HG02763 (cell line): ENCODE data around the gene KLHL40.

ENCODE experiments used
- ATAC-seq: cut with Tn5 transposase; IDR thresholded peaks from one replicate; pipeline ENCODE4 v1.9.1; 2021; ENCODE audit warnings: mild to moderate bottlenecking, moderate library complexity; ENCODE audit not compliant: unreplicated experiment

KLHL40 gene

DNA sequence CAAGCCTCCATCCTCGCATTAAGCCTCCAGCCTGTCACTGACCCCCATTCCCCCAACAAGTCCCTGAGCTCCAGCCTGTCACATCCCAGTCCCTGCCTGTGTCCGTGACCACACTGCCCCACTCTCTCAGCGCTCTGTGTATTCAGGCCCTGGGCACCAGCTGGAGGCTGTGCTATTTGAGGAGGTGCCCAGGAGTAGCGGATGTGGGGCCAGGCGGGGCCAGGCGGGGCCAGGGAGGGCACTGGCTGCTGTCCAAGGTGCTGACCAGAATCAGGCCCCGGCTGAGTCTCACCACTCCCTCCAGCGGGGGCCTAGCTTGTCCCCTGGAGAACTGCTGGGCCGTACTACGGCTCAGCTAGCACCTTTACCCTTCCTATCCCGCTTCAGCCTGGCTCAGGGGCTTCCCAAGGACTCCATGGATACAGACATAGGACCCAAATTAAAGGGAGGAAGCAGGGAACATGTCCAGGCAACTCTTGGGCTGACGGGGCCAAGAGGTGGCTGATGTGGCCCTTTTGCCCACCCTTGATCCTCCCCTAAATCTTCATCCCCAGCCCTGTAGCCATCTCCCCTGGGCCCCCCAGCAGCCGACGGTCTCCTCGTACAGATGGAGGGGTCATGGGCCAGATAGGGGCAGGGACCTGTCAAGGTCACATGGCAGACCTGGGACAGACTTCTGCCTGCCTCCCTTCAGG is 16.2 kb downstream of the KLHL40 start:
- ATAC-seq = no peak

DNA sequence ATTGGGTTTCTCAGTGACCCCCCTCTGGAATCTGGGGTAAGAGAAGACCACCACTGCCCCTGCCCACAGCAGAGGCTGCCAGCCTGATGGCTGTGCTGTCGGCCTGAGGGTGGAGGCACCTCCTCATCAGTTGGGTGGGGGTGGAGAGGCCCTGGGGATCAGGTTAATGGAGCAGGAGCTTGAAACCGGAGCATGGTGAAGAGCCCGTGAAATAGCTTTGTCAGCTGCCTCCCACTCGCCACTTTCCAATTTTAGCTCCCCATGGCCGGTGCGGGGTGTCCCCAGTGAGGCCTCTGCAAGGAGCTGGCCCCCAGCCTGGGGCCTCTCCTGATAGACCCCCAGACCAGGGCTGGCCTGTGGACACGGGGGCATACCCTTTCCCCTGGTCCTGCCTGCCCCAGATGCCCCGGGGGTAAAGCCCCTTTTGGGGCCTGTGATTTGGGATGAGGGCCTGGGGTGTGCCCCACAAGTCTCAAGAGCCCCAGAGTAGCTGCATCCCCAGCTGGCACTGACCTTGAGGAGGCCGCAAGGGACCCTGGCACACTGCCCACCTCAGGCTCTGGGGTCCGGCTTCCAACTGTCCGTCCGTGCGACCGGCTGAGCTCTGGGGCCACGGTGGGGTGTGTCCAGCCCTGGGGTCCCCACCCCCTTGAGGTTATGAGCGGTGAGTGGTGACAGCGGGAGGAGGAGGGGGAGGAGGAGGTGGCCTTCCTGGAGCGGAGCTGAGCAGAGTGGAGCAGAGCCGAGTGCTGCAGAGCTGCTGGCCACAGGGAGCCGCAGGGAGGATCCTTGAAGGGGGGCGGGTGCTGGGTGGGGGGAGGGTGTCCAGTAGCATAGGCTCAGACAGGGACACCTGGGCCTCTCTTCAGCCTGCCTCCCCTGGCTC is 17.0 kb downstream of the KLHL40 start, which contains the start of gene HHATL:
TSS of gene HHATL (minus strand) at position 733 of the 886 bp plus-strand sequence. CDS start 1,972 bp downstream, outside the sequence.
- no peak for ATAC-seq

- ATAC-seq = no peak
Observed at GRCh38 chr3:42702982-42703694, 17.8 kb downstream of the KLHL40 start.

DNA sequence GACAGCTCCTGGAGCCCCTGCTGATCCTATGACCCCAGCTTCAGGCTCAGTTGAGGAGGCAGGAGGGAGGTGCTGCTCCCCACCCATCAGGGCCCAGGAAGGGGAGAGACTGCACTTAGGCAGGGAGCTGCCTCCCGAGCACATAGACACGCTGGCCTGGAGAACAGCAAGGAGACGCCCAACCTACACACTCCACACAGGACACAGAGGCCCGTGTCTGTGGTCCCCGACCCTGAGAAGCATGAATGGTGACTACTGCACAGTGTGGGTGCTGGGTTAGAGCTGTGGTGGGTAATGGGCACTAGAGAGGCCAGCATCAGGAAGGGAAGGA is 18.3 kb downstream of the KLHL40 start:
- no peak for ATAC-seq

DNA sequence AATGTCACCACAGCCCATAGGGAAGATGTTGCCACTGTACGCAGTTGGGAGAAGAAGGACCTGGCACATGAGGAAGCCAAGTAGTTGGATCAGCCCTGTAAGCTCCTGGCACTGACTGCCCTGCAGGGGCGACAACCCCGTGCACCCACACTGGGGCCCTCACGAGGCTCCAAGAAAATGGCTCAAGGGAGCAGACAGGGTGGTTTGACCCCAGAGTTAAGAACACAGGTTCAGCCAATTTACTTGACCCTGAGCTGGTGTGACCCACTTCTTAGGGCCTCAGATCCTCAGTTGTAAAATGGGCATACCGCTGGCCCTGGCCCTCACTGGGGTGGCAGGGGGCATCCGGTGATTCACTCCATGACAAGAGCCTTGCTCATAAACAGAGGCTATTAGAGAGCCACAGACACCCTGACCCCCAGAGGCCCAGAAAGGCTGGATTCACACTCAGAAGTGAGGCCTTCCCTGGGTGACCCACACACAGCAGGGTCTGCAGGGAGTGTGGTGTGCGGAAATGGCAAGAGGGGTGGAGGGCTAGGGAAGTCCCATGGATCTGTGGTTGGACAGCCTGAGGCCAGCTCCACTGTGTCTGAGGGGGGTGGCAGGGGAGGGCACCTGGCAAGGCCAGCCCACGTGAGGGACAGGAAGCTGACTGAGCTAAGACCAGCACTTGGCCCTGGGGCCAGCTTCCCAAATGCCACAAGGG is 19.0 kb downstream of the KLHL40 start:
- ATAC-seq = no peak

DNA sequence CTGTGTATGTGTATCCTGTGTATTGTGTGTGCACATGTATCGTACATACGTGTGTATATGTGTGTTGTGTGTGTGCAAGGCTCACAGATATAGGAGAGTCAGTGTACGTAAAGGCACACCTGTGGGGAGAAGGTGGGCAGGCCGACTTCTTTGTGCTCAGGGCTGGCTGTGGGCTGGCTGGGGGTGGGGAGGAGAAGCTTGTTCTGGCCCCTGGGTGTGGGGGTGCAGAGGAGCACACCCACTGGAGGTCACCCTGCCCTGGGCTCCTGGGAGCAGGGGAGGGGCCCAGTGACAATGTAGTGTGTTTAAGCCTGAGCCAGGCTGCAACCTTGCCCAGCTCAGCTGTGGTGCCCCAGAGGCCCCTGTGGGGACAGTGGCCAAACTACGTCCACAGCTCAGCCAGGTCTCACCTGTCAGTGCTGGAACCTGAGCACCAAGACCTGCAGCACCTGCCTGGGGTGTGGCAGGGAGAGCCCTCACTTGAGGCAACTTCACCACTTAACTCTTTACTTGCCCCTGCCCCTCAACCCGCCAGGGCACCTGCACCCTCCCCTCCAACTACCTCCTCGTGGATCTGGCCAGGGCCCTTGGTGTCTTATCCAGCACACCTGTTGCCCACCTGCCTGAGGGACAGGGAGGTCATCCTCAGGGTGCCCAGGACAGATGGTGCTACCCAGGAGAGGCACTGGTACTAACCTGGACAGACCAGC is 19.9 kb downstream of the KLHL40 start:
- ATAC-seq = no peak

GRCh38 chr3:42705962-42706585 is 20.7 kb downstream of the KLHL40 start:
- ATAC-seq = no peak

DNA sequence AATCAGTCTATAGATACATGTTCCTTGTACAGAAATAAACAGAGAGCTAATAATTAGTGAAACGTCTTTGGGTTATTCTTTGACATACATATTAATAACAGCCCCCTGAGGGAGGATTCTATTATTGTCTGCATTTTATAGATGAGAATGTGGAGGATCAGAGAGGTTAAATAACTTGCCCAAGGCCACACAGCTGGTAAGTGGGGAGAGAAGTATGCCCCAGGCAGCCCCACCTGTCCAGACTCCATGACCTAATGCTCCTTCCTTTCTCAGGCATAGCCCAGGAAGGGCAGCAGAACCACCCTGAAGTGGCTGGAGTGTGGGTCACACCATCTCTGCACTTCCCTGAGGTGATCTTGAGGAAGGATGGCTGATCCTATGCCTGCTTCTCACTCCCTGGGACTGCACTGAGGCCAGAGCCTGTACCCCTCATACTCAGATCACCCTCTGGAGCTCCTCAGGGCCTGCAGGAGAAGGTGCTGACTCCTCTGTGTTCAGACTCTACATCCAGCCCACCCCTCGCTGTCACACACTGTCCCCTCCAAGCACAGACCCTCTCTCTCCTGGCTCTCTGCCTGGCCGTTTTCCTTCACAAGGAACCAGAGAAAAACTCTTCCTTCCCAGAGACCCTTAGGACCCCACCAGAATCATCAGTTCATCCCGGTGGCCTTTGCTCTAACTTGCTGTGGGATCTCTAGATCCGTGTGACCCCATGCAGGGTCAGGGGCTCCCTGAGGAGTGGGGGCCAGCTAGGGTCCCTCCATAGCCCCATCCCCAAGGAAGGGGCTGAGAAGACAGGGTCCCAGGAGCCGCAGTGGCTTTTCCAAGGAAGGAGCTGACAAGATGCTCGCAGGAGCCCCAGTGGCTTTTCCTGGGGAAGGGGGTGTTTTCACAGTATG is 21.6 kb downstream of the KLHL40 start:
- ATAC-seq = no peak

- no peak for ATAC-seq
Observed at GRCh38 chr3:42707620-42708355, 22.5 kb downstream of the KLHL40 start.

DNA sequence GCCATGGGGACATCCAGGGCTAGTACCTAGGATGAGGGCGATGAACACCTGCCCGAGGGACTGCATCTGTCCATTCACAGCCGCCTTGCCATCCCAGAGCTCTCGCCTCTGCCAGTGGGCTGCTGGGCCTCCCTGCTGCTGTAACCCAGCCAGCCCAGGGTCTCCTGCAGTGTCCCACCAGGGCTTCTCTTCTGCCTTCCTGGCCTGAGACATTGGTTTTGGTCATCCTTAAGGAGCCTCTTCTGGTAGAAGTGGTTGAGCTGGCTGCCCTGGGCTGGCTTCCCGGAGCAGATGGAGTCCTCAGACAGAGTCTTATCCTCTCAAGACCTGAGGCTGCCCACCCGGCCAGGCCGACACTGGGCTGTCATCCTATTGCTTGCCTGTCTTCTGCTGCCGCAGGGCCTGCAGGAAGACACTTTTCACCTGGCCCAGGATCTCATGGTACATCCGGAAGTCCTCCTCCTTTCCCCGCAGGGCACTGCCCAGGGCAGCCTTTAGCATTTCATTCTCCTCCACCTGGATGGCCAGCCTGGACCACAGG is 23.3 kb downstream of the KLHL40 start:
- no peak for ATAC-seq

- ATAC-seq = no peak
Observed at GRCh38 chr3:42709621-42710020, 24.3 kb downstream of the KLHL40 start.

- ATAC-seq = no peak
Observed at GRCh38 chr3:42710323-42711021, 25.1 kb downstream of the KLHL40 start.

DNA sequence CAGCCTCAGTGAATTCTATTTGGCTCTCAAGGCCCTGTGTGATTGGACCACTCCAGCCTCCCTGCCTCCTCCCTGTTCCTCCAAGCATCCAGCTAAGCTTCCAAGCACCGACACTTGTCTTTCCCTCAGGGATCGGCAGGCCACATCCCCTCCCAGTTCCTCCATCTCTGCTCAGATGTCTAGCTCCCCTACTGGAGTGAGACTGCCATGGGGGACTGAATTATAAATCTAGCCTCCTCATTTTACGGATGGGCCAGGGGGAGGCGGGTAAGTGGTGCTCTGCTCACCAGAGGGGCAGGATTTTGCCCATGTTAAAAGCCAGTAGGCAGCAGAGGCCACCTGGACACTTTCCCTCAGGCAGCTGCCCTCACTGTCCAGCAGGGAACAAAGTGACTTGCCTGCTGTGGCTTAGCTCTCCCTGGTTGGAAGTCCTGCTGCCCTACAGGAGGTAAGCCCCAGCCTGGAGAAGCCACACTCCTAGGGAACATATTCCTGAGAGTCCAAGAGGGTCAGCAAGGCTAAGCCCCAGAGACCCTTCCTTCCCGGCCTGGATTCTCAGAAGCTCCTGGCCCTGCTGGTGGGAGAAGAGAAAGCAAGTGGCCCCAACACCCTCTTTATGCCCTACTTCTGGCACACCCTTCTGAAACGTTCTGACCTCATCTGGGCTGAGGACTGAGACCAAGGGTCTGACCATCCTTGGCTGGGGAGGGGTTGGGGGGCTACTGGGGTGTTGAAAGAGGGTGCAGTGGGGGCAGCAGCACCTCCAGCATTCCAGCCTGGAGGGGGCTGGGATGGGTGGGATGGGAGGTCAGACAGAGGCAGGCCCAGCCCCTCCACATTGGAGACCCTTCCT is 26.4 kb downstream of the KLHL40 start:
- ATAC-seq = no peak

GRCh38 chr3:42712344-42712648 is 27.0 kb downstream of the KLHL40 start:
- no peak for ATAC-seq

DNA sequence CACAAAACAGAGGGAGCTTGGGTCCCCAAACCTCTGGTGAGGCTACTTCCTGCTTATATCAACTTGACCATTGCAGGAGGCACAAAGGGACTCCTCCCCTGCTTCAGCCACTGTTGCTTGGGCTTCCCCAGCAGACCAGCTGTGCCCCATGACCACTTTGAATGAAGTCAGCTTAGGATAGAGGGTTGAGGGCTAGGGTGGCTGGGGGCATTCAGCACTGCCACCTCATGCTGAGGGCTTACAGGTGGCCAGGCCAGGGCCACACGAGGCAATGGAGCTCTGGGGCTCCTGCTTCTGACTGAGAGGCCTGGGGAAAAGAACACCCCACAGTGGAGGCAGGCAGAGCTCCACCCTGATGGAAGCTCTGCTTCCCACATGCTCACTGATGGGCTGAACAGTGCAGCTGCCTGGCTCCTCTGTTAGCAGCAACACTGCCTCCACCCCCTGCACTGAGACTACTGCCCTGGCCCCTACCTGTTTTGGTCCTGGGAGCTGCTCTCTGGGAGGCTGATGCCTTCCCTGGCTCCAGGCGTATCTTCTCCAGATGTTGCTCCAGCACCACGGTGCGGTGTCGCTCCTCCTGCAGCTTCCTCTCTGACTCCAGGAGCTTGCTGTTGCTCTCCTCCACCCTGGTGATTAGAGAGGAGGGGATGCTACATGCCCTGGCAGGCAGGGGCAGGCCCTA is 27.5 kb downstream of the KLHL40 start:
- no peak for ATAC-seq

- ATAC-seq = no peak
Observed at GRCh38 chr3:42713747-42714146, 28.4 kb downstream of the KLHL40 start.
